Suppressor macrophage (primary cell): Measurements from ENCODE around the gene LHPP.
A peak's percentile ranks its signal among the peaks of the same experiment; 100 is the strongest.

Experiments used
- DNase-seq, 4 experiments: peaks; one replicate each; pipeline ENCODE4 v3.0.0-alpha.2; 2020 to 2022

Gene LHPP

DNA sequence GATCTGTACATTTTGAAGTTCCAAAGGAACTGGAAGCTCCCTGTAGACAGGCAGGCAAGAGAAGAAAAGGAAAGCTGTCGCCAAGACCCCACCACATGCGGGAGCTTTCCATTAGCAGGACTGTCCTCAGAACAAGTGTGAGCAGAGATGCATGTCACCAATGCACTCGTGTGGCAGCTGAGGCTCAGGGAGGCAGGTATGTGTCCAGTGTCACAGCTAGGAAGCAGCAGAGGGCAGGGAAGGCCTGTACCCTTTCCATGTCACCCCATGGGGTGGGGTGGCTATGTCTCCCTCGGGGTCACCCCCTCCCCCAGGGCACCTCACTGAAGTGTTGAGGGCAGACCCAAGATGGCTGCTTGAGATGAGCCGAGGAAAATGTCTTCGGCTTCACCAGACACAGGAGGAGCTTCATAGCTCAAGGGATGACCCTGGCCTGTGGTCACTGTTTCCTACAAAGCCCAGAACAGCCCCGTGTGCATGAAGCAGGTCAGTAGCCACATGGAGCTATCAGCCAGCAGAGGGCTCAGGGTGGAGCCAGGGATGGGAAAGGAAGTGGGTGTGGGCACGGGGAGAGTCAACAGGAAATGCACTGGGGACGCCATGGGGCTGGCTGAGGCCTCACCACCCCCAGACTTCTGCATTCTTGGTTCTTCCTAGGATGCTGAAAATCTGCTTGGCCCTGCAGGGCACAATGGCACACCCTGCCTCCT is 186.0 kb downstream of the LHPP start:
- peak; percentile 93 to 98 (median 96) for DNase-seq

GRCh38 chr10:124648131-124648475 is 186.5 kb downstream of the LHPP start:
- no peak for DNase-seq

- peak; percentile 79 to 92 (median 90) for DNase-seq
Observed at GRCh38 chr10:124648738-124649137, 187.1 kb downstream of the LHPP start.

DNA sequence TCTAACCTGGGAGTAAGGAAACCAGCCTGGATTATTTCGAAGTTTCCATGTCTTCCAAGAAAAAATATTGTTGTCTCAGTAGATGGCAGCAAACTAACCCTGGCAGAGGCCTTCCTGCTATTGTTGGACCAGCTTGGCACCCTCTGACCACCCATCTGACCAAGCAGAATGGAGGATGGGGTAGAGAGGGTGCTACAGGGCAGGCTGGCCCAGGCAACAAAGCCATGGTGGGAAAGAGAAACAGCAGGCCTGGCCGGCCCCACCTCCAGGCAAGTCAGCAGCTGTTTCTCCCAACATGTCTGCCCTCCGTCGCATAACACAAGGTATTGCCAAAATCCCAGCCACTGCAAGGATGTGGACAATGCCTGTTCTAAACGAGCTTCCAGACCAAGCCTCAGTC is 187.6 kb downstream of the LHPP start:
- DNase-seq, result peak in 2 of 4 experiments; percentile 37 to 71

DNA sequence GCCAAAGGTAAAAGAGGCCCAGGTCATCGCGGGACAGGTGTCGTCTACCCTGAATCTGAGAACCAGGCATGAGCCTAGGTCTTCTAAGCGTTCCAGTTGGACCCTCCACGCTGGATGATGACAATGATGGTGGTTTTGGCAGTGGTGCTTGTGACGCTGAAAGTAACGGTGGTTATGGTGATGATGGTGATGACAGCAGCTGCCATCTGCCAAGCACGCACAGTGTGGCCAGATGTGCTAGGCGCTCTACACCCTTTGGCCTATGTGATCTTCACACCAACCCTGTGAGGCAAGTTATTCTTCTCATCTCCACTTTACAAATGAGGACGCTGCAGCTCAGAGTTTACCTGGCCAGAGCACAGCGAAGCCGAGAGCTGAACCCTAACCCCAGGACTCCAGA is 188.6 kb downstream of the LHPP start:
- no peak for DNase-seq

GRCh38 chr10:124650820-124651401 is 189.3 kb downstream of the LHPP start:
- no peak for DNase-seq

- DNase-seq, result peak in 1 of 4 experiments; percentile 13
Observed at GRCh38 chr10:124651402-124651891, 189.8 kb downstream of the LHPP start.

DNA sequence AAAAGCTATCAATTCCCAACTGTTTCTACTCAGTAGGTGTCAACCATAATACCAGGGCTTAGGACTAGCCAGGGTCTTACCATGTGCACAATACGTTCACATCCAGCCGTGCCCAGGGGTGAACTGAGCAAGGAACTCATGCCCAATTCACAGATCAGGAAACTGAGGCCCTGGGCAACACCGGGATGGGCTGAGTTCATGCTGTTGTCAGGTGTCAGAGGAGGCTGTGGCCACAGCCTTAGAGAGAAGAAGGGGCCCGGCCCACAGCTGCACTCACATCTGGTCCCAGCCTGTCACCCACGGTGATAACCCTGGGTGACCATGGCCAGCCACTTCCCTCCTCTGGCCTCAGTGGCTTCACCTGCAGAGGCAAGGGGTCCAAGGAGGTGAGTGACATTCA is 190.6 kb downstream of the LHPP start:
- no peak for DNase-seq

DNA sequence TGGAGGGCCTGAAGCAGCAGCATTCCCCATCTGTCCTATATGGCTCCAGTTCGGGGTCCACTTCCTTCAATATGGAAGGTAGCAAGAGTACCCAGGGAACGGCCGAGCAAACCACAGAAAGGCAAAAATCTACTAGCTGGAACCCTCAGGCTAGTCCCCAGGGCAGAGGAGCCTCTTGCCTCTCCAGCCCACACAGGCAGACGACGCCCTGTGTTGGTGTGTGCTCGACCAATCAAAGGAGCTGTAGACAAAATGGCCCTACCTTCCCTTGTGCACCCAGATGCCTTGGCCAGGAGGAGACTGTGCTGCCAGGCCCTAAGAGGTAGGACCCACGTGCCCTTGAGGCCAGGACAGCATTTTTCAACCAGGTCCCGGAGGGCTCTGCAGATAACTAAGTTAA is 191.1 kb downstream of the LHPP start:
- DNase-seq, result no peak

GRCh38 chr10:124653311-124653710 is 191.7 kb downstream of the LHPP start:
- DNase-seq, result no peak

DNA sequence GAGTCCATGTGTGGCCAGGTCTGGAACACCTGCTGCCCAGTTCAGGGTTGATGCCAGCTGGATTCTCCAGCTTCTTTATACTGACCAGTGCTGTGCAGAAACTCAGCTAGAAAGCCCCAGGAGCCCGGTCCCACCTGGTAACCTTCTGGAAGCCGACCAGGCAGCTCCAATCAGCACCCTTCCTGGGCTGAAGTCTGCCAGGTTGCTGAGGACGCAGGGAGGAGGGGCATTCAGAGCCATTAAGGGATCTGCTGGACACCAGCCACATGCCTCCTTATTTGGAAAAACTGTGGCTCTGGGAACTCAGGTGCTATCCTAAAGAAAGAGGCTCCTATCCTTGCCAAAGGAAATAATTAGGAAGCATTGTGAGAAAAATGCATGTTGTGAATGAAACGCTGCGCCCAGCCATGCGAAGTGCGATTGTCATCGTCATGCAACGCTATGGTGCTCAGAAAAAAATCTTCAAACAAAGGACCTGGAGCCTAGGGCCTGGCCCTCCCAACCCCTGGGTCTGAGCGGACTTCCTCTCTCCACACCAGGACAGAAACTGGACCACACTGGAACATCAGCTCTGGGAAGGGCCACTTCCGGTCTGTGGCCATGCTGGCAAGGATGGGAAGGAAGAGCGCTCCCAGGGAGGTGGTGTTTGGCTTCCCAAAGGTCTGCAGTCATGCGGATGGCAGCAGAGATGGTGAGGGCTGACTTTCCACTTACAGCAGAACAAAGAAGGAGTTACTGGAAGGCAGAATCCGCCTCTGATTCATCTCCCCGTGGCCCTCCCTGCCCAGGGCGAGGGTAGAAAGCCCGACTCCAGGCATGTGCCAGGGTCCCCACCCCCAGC is 192.4 kb downstream of the LHPP start:
- no peak for DNase-seq

DNA sequence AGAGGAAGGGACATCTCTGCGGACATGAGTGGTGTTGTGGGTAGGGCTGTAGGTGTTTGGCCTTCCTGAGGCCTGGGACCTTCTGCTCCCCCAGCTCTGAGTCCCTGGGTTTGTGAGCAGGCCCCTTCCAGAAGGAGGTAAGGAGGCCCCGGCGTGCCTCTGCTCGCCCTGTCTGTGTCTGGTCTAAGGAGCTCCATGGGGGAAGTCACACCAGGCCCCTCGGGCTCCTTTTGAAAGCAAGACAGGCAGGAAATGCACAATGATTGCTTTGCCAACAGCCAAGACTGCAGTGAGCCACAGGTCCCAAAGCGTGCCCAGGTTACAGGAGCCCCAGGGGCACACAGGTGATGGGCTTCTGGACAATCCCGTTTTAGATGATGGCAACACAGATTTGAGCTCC is 193.1 kb downstream of the LHPP start:
- no peak for DNase-seq

- DNase-seq, result peak in 1 of 4 experiments; percentile 32
Observed at GRCh38 chr10:124655191-124656112, 193.8 kb downstream of the LHPP start.

DNA sequence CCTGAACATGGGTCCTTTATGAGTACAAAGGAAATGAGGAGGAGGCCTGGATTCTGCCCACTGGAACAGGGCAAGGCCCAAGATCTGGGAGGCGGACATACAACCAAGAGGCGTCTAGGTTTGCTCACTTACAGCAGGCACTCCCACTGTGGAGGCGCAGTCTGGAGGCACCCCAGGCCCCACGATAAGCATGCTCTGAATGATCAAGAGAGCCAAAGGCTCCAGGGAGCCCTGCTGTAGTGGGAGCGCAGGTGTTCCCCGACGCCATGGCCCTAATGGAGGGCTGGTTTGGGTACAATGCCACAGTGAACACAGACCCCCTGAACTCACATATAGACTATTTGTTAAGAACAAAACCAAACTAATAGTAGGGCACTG is 194.5 kb downstream of the LHPP start:
- no peak for DNase-seq

DNA sequence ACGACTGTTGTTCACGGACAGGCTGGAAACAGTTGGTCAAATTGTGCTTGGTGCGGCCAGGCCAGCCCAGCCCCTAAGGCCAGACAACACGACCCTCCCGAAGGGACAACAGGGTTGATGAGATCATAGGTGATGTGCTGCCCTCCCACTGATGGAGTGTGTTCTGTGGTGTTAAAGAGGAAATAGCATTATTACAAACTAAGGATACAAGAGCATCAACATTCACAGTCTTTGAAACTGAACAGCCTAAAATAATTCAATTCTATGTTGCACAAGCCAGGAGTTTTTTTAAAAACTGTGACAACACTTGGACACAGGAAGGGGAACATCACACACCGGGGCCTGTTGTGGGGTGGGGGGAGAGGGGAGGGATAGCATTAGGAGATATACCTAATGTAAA is 194.9 kb downstream of the LHPP start:
- DNase-seq, result peak in 3 of 4 experiments; percentile 19 to 58 (median 37)

GRCh38 chr10:124657806-124658205 is 196.2 kb downstream of the LHPP start:
- DNase-seq, result peak in 3 of 4 experiments; percentile 53 to 63 (median 55)

DNA sequence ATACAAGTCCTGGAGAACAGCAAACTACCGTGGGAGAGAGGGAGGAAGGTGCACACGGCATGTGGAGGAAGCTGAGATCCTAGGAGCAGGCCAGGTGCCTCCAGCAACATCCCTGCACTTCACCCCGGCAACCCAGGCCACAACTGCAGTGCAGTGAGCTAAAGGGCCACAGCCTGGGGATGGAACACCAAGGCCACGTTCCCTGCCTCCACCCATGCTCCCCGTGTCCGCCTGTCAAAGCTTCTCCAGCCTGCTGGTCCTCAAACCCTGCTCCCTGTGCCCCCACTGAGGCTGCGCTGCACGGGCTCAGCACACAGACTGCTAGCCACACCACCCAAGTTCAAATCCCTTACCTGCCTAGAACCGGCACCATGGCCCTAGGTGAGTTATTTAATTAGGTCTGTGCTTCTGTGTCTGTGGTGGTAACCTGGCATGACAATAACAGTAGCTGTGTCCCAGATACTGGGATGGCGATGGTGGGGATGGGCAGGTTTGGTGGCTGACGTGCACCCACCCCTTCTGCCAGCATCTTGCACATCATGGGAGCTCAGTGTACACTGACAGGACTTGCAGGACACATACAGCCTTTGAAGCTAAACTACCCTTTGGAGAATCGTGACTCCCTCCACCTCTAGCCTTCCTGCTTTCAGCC is 197.1 kb downstream of the LHPP start:
- no peak for DNase-seq

- DNase-seq, result no peak
Observed at GRCh38 chr10:124659380-124659779, 197.8 kb downstream of the LHPP start.

- DNase-seq, result no peak
Observed at GRCh38 chr10:124660404-124661125, 198.9 kb downstream of the LHPP start.

GRCh38 chr10:124661660-124662180 is 200.1 kb downstream of the LHPP start:
- no peak for DNase-seq

DNA sequence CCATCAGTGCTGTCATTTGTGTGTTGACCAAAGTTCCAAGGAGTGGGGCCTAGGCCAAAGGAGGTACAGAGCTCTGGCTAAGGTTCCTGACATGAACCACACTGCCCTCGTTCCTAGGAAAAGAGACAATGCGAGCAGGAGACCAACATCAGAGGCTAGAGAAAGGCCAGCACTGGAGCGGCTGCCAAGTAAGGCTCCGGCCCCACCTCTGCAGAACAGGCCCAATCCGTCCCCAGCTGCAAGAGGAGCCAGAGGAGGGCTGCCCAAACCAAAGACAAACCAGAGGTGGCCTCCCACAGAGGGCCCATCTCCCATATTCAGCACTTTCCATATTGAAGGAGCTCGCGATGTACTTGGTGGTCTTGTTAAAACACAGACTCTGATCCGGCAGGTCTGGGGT is 201.6 kb downstream of the LHPP start:
- no peak for DNase-seq
